ENCODE results near the gene NIT2. TPM values are rescaled to one million over a fixed set of nuclear protein-coding genes. Genes with fewer than 3 reads are reported as not detected.

NIT2 gene
- total RNA-seq, 4 donors from 2014 or later, result 25.9 to 81.4 (median 32.1) TPM

- Histone ChIP-seq H3K4me1 (no peaks in the 10 kb centered on the region), H3K27ac (no peak overlapping the region), H3K27me3 (no peaks in the 10 kb centered on the region), H3K4me3 (no peak overlapping the region), H3K9me3 (no peaks in the 10 kb centered on the region), H3K36me3 (peaks cover 76% of the 10 kb centered on the region)
- DNase-seq (ENCODE audit: low spot score in 2 of 2), result no peak
- no peak for TF ChIP-seq POLR2AphosphoS5 (IDR thresholded peaks at IDR 0.05)
- TF ChIP-seq, protein P1, sequence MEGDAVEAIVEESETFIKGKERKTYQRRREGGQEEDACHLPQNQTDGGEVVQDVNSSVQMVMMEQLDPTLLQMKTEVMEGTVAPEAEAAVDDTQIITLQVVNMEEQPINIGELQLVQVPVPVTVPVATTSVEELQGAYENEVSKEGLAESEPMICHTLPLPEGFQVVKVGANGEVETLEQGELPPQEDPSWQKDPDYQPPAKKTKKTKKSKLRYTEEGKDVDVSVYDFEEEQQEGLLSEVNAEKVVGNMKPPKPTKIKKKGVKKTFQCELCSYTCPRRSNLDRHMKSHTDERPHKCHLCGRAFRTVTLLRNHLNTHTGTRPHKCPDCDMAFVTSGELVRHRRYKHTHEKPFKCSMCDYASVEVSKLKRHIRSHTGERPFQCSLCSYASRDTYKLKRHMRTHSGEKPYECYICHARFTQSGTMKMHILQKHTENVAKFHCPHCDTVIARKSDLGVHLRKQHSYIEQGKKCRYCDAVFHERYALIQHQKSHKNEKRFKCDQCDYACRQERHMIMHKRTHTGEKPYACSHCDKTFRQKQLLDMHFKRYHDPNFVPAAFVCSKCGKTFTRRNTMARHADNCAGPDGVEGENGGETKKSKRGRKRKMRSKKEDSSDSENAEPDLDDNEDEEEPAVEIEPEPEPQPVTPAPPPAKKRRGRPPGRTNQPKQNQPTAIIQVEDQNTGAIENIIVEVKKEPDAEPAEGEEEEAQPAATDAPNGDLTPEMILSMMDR (IDR thresholded peaks at IDR 0.05), result no peak
- TF ChIP-seq POLR2A (IDR thresholded peaks at IDR 0.05), result no peak
- no peak for TF ChIP-seq EP300 (IDR thresholded peaks at IDR 0.05)
These were observed 40.0 kb downstream of the NIT2 start for GRCh38 chr3:100374521-100374920.

GRCh38 chr3:100376301-100376700, 41.7 kb downstream of the NIT2 start:
- TF ChIP-seq, protein P1 (IDR thresholded peaks at IDR 0.05), result no peak
- TF ChIP-seq POLR2AphosphoS5 (IDR thresholded peaks at IDR 0.05) (no peak), POLR2A (IDR thresholded peaks at IDR 0.05) (no peak), EP300 (IDR thresholded peaks at IDR 0.05) (no peak)
- H3K27ac ChIP-seq, result no peak overlapping the region
- H3K4me3 ChIP-seq, result no peak overlapping the region
- no peak for DNase-seq (ENCODE audit: low spot score in 2 of 2)
- WGBS, result 98% methylated on average over 4 of the region's 4 CpGs
- H3K4me1 ChIP-seq, result no peaks in the 10 kb centered on the region
- peaks cover 77% of the 10 kb centered on the region for H3K36me3 ChIP-seq
- H3K27me3 ChIP-seq, result no peaks in the 10 kb centered on the region
- H3K9me3 ChIP-seq, result no peaks in the 10 kb centered on the region

DNA sequence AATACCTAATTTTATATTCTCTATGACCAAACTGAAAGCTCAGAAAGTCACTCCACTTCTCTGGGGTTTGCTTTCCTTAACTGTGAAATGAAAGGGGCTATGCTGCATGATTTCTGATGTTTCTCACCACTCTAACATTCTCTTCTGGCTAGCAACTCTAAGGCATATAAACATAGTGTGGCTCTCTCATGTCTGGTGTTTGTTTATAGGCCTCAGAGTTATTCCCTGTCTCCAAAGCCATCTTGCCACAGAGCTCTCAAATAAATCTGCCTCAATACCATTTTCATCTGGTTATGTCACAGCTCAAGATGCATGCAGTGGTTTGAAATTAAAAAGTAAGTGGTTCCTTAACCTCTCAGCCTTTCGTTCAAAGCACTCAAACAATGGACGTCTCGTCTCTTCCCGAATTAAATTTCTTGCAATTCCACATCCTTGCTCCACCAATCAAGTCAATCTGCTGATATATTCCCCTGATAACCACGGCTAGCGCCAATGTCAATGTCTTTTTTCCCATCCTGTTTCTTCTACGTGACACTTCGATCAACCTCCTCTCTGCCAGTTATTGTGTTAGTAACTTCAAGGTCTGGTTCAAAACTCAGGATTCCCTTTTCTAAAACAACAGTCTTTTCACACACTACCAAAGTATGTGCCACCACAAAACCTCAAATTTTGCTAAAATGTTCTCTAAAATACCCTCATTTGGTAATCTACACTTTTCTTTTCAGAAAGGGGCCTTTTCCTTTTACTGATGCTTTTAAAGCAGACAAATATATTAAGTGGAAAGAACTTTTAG, 50.4 kb downstream of the NIT2 start:
- H3K27ac ChIP-seq, result no peak overlapping the region
- TF ChIP-seq, protein P1 (IDR thresholded peaks at IDR 0.05), result no peak
- TF ChIP-seq EP300 (IDR thresholded peaks at IDR 0.05) (no peak), POLR2A (IDR thresholded peaks at IDR 0.05) (no peak), POLR2AphosphoS5 (IDR thresholded peaks at IDR 0.05) (no peak)
- no peak for DNase-seq (ENCODE audit: low spot score in 2 of 2)
- WGBS, result 83% methylated on average over 8 of the region's 8 CpGs
- H3K9me3 ChIP-seq, result peaks cover 9% of the 10 kb centered on the region
- peaks cover 53% of the 10 kb centered on the region for H3K36me3 ChIP-seq
- H3K4me1 ChIP-seq, result no peaks in the 10 kb centered on the region
- H3K4me3 ChIP-seq, result no peak overlapping the region
- H3K27me3 ChIP-seq, result no peaks in the 10 kb centered on the region

- Histone ChIP-seq H3K36me3 (peaks cover 42% of the 10 kb centered on the region), H3K27me3 (no peaks in the 10 kb centered on the region), H3K4me3 (no peak overlapping the region), H3K4me1 (no peaks in the 10 kb centered on the region), H3K27ac (no peak overlapping the region), H3K9me3 (peaks cover 9% of the 10 kb centered on the region)
- no peak for DNase-seq (ENCODE audit: low spot score in 2 of 2)
- TF ChIP-seq POLR2AphosphoS5 (IDR thresholded peaks at IDR 0.05) (no peak), POLR2A (IDR thresholded peaks at IDR 0.05) (no peak), EP300 (IDR thresholded peaks at IDR 0.05) (no peak)
- TF ChIP-seq, protein P1 (IDR thresholded peaks at IDR 0.05), result no peak
These were observed 52.0 kb downstream of the NIT2 start for GRCh38 chr3:100386437-100387074.

GRCh38 chr3:100389025-100389424, 54.5 kb downstream of the NIT2 start:
- DNase-seq (ENCODE audit: low spot score in 2 of 2), result no peak
- H3K36me3 ChIP-seq, result peaks cover 24% of the 10 kb centered on the region
- peaks cover 9% of the 10 kb centered on the region for H3K9me3 ChIP-seq
- no peaks in the 10 kb centered on the region for H3K4me1 ChIP-seq
- no peaks in the 10 kb centered on the region for H3K27me3 ChIP-seq
- WGBS, result 97% methylated on average over 1 of the region's 1 CpG
- TF ChIP-seq, protein P1 (IDR thresholded peaks at IDR 0.05), result no peak
- no peak for TF ChIP-seq POLR2A (IDR thresholded peaks at IDR 0.05)
- TF ChIP-seq POLR2AphosphoS5 (IDR thresholded peaks at IDR 0.05), result no peak
- no peak for TF ChIP-seq EP300 (IDR thresholded peaks at IDR 0.05)
- H3K4me3 ChIP-seq, result no peak overlapping the region
- no peak overlapping the region for H3K27ac ChIP-seq

All from suprapubic skin (tissue), 4 donors.